ENCODE data around the gene MXRA7. TPM values are rescaled to one million over a fixed set of nuclear protein-coding genes. Genes with fewer than 3 reads are reported as not detected.

The MXRA7 gene
- total and polyA plus RNA-seq, 4 donors, result 4.8 to 22.1 (median 11.3) TPM

GRCh38 chr17:76742958-76743357 lies 32.2 kb upstream of the MXRA7 start:
- no peak for DNase-seq (ENCODE audit: low spot score)
- peaks cover 0 to 13% (median 12%) of the 10 kb centered on the region in 4 donors for H3K4me1 ChIP-seq (ENCODE audit: control insufficient read depth in 4 of 4, insufficient read depth in 4 of 4, low read length in 3 of 4)
- no peak for TF ChIP-seq EGR1 (IDR thresholded peaks at IDR 0.05; ENCODE audit: low read depth in 2 of 2)
- TF ChIP-seq NR2F2 (IDR thresholded peaks at IDR 0.05), result no peak
- TF ChIP-seq MAX (IDR thresholded peaks at IDR 0.05), result no peak
- TF ChIP-seq GABPA (IDR thresholded peaks at IDR 0.05 in 1 of 2, conservative IDR thresholded peaks at IDR 0.05 in 1 of 2), result no peak
- TF ChIP-seq, protein P1, sequence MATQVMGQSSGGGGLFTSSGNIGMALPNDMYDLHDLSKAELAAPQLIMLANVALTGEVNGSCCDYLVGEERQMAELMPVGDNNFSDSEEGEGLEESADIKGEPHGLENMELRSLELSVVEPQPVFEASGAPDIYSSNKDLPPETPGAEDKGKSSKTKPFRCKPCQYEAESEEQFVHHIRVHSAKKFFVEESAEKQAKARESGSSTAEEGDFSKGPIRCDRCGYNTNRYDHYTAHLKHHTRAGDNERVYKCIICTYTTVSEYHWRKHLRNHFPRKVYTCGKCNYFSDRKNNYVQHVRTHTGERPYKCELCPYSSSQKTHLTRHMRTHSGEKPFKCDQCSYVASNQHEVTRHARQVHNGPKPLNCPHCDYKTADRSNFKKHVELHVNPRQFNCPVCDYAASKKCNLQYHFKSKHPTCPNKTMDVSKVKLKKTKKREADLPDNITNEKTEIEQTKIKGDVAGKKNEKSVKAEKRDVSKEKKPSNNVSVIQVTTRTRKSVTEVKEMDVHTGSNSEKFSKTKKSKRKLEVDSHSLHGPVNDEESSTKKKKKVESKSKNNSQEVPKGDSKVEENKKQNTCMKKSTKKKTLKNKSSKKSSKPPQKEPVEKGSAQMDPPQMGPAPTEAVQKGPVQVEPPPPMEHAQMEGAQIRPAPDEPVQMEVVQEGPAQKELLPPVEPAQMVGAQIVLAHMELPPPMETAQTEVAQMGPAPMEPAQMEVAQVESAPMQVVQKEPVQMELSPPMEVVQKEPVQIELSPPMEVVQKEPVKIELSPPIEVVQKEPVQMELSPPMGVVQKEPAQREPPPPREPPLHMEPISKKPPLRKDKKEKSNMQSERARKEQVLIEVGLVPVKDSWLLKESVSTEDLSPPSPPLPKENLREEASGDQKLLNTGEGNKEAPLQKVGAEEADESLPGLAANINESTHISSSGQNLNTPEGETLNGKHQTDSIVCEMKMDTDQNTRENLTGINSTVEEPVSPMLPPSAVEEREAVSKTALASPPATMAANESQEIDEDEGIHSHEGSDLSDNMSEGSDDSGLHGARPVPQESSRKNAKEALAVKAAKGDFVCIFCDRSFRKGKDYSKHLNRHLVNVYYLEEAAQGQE (IDR thresholded peaks at IDR 0.05), result no peak
- TF ChIP-seq SP1 (IDR thresholded peaks at IDR 0.05), result no peak
- no peak for TF ChIP-seq FOXA1 (IDR thresholded peaks at IDR 0.05)
- TF ChIP-seq, protein P2, sequence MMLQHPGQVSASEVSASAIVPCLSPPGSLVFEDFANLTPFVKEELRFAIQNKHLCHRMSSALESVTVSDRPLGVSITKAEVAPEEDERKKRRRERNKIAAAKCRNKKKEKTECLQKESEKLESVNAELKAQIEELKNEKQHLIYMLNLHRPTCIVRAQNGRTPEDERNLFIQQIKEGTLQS (IDR thresholded peaks at IDR 0.05), result no peak
- no peak overlapping the region for H3K27ac ChIP-seq (ENCODE audit: low read depth in 1 of 2, low read length in 2 of 2)
- H3K4me3 ChIP-seq (ENCODE audit: low read depth in 1 of 3, low read length in 3 of 3), result no peak overlapping the region
- H3K9me3 ChIP-seq (ENCODE audit: control insufficient read depth in 4 of 4, low read length in 3 of 4), result no peaks in the 10 kb centered on the region
- peaks cover 2 to 25% (median 21%) of the 10 kb centered on the region in 4 donors for H3K36me3 ChIP-seq (ENCODE audit: control insufficient read depth in 4 of 4, insufficient read depth in 3 of 4, low read depth in 1 of 4, low read length in 3 of 4)
- no peak overlapping the region for H3K9ac ChIP-seq (ENCODE audit: low read depth in 1 of 2, low read length in 2 of 2)
- no peaks in the 10 kb centered on the region for H3K27me3 ChIP-seq (ENCODE audit: control insufficient read depth in 4 of 4, insufficient read depth in 4 of 4, low read length in 3 of 4)

GRCh38 chr17:76740329-76741118 lies 29.8 kb upstream of the MXRA7 start:
- H3K36me3 ChIP-seq (ENCODE audit: control insufficient read depth in 4 of 4, insufficient read depth in 3 of 4, low read depth in 1 of 4, low read length in 3 of 4), result peaks cover 2 to 16% (median 14%) of the 10 kb centered on the region in 4 donors
- H3K4me3 ChIP-seq (ENCODE audit: low read depth in 1 of 3, low read length in 3 of 3), result no peak overlapping the region
- no peaks in the 10 kb centered on the region for H3K9me3 ChIP-seq (ENCODE audit: control insufficient read depth in 4 of 4, low read length in 3 of 4)
- no peak overlapping the region for H3K27ac ChIP-seq (ENCODE audit: low read depth in 1 of 2, low read length in 2 of 2)
- TF ChIP-seq HNF4A (conservative IDR thresholded peaks at IDR 0.05), result no peak
- TF ChIP-seq, protein P3, sequence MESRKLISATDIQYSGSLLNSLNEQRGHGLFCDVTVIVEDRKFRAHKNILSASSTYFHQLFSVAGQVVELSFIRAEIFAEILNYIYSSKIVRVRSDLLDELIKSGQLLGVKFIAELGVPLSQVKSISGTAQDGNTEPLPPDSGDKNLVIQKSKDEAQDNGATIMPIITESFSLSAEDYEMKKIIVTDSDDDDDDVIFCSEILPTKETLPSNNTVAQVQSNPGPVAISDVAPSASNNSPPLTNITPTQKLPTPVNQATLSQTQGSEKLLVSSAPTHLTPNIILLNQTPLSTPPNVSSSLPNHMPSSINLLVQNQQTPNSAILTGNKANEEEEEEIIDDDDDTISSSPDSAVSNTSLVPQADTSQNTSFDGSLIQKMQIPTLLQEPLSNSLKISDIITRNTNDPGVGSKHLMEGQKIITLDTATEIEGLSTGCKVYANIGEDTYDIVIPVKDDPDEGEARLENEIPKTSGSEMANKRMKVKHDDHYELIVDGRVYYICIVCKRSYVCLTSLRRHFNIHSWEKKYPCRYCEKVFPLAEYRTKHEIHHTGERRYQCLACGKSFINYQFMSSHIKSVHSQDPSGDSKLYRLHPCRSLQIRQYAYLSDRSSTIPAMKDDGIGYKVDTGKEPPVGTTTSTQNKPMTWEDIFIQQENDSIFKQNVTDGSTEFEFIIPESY (IDR thresholded peaks at IDR 0.05), result no peak
- no peak for TF ChIP-seq EGR1 (IDR thresholded peaks at IDR 0.05; ENCODE audit: low read depth in 2 of 2)
- no peak for TF ChIP-seq SP1 (IDR thresholded peaks at IDR 0.05)
- TF ChIP-seq CTCF (IDR thresholded peaks at IDR 0.05; ENCODE audit: low read depth, low read length, missing input control), result no peak
- TF ChIP-seq GABPA (IDR thresholded peaks at IDR 0.05 in 1 of 2, conservative IDR thresholded peaks at IDR 0.05 in 1 of 2), result no peak
- no peak for TF ChIP-seq FOXA1 (IDR thresholded peaks at IDR 0.05)
- TF ChIP-seq NR2F2 (IDR thresholded peaks at IDR 0.05), result no peak
- no peak for TF ChIP-seq RXRA (IDR thresholded peaks at IDR 0.05)
- no peak for TF ChIP-seq JUND (IDR thresholded peaks at IDR 0.05)
- no peak for TF ChIP-seq HNF4G (IDR thresholded peaks at IDR 0.05)
- TF ChIP-seq, protein P1 (IDR thresholded peaks at IDR 0.05), result no peak
- no peak for TF ChIP-seq MAX (IDR thresholded peaks at IDR 0.05)
- TF ChIP-seq YY1 (IDR thresholded peaks at IDR 0.05), result no peak
- no peak for TF ChIP-seq TAF1 (conservative IDR thresholded peaks at IDR 0.05)
- TF ChIP-seq, protein P2 (IDR thresholded peaks at IDR 0.05), result no peak
- no peak for TF ChIP-seq RAD21 (IDR thresholded peaks at IDR 0.05)
- no peak for TF ChIP-seq FOXA2 (IDR thresholded peaks at IDR 0.05)
- H3K4me1 ChIP-seq (ENCODE audit: control insufficient read depth in 4 of 4, insufficient read depth in 4 of 4, low read length in 3 of 4), result peaks cover 0 to 19% (median 17%) of the 10 kb centered on the region in 4 donors
- H3K27me3 ChIP-seq (ENCODE audit: control insufficient read depth in 4 of 4, insufficient read depth in 4 of 4, low read length in 3 of 4), result no peaks in the 10 kb centered on the region
- no peak overlapping the region for H3K9ac ChIP-seq (ENCODE audit: low read depth in 1 of 2, low read length in 2 of 2)
- 87% methylated on average over 5 of the region's 5 CpGs for WGBS
- no peak for DNase-seq (ENCODE audit: low spot score)

Data from liver (tissue), 9 donors.